ENCODE results near the gene CPA3. TPM values are rescaled to one million over a fixed set of nuclear protein-coding genes. Genes with fewer than 3 reads are reported as not detected.
A peak's percentile ranks its signal among the peaks of the same experiment; 100 is the strongest.

The CPA3 gene
- total and polyA plus RNA-seq, 10 of the 15 experiments (the other 5 are each of a cell fraction or from before 2014, with no cell fraction given), result not detected

- no peak overlapping the region for H3K9ac ChIP-seq (ENCODE audit: control insufficient read depth, insufficient read depth, low read length)
- no peaks in the 10 kb centered on the region for H3K9me3 ChIP-seq (replicated peaks; ENCODE audit: control insufficient read depth, insufficient read depth, low read length)
- no peaks in the 10 kb centered on the region for H3K27me3 ChIP-seq (replicated peaks in 1 of 2; ENCODE audit: control insufficient read depth in 2 of 2, insufficient read depth in 2 of 2, low read length in 1 of 2)
- no peak overlapping the region for H3K4me3 ChIP-seq
- CTCF ChIA-PET, result interaction anchor here (1.4 kb wide), 1 partner anchor 111 kb away, joined by 3 read pairs; no protein-coding TSS in a partner anchor
- ATAC-seq (no peak), DNase-seq (ENCODE audit: low read depth, low spot score) (no peak), FAIRE-seq (no peak)
- H3K36me3 ChIP-seq (ENCODE audit: control insufficient read depth in 2 of 2, insufficient read depth in 2 of 2, low read length in 1 of 2), result no peaks in the 10 kb centered on the region
- in situ Hi-C loops (cut with MboI), result no loop called here
- SMC1A ChIA-PET (ENCODE audit: uncharacterized antibody, unreplicated experiment), result interaction anchor here (0.6 kb wide), 1 partner anchor 10 kb away, joined by 3 read pairs; no protein-coding TSS in a partner anchor
- no peak overlapping the region for H2AFZ ChIP-seq (ENCODE audit: control insufficient read depth, low read depth, low read length)
- intact Hi-C loops (cut with micrococcal nuclease; ENCODE audit: unreplicated experiment), result no loop called here
- H3K79me2 ChIP-seq (ENCODE audit: control insufficient read depth, insufficient read depth, low read length), result no peaks in the 10 kb centered on the region
- no peaks in the 10 kb centered on the region for H4K20me1 ChIP-seq (ENCODE audit: control insufficient read depth, insufficient read depth)
- TF ChIP-seq IRF4 (IDR thresholded peaks at IDR 0.05; ENCODE audit: low read depth, low read length), result no peak
- no peak for TF ChIP-seq SMARCA5 (IDR thresholded peaks at IDR 0.05)
- TF ChIP-seq RAD21 (IDR thresholded peaks at IDR 0.05; ENCODE audit: insufficient read depth, low read depth, low read length), result no peak
- TF ChIP-seq ZBED1 (IDR thresholded peaks at IDR 0.05; ENCODE audit: borderline replicate concordance), result no peak
- TF ChIP-seq FOS (IDR thresholded peaks at IDR 0.05; ENCODE audit: borderline replicate concordance, extremely low read depth, insufficient read length), result no peak
- TF ChIP-seq CHD2 (IDR thresholded peaks at IDR 0.05; ENCODE audit: borderline replicate concordance, low read depth, low read length), result no peak
- TF ChIP-seq SMAD5 (IDR thresholded peaks at IDR 0.05; ENCODE audit: low read depth), result no peak
- TF ChIP-seq SIN3A (IDR thresholded peaks at IDR 0.05; ENCODE audit: low read depth, low read length), result no peak
- no peak for TF ChIP-seq CHD1 (IDR thresholded peaks at IDR 0.05; ENCODE audit: low read depth, low read length)
- no peak for TF ChIP-seq PRDM15 (CRISPR knock-in tag; IDR thresholded peaks at IDR 0.05)
- no peak for TF ChIP-seq JUNB (IDR thresholded peaks at IDR 0.05)
- TF ChIP-seq FOXM1 (IDR thresholded peaks at IDR 0.05; ENCODE audit: low read depth, low read length), result no peak
- TF ChIP-seq NR2C1 (IDR thresholded peaks at IDR 0.05), result no peak
- TF ChIP-seq CREB1 (IDR thresholded peaks at IDR 0.05; ENCODE audit: low read depth), result no peak
- no peak for TF ChIP-seq SMC3 (IDR thresholded peaks at IDR 0.05; ENCODE audit: borderline replicate concordance, low read length)
- no peak for TF ChIP-seq BCLAF1 (IDR thresholded peaks at IDR 0.05)
- TF ChIP-seq LARP7 (IDR thresholded peaks at IDR 0.05), result no peak
- RAD21 ChIA-PET (ENCODE audit: unreplicated experiment), result no interaction called here
- no TSS peak for BruUV-seq (replicated peaks)
- H3K4me1 ChIP-seq (ENCODE audit: control insufficient read depth, insufficient read depth, low read length), result no peaks in the 10 kb centered on the region
- no peak overlapping the region for H3K27ac ChIP-seq (ENCODE audit: control insufficient read depth, insufficient read depth)
- POLR2A ChIA-PET, result no interaction called here
- 32% methylated on average over 4 of the region's 4 CpGs for WGBS (ENCODE audit: insufficient coverage, insufficient replicate concordance, low lambda C conversion rate, missing lambda C conversion rate)
- H3K4me2 ChIP-seq (ENCODE audit: control insufficient read depth, insufficient read depth), result 0 out of 2 replicates have a peak overlapping the region, but pooled peaks have one; percentile 0
These were observed 24.6 kb upstream of the CPA3 start for GRCh38 chr3:148840451-148840850.
